ENCODE results near the gene CELA2A.

CELA2A gene

GRCh38 chr1:15449567-15449966 lies 7.0 kb upstream of the CELA2A start:
- in situ Hi-C loops (cut with MboI; ENCODE audit: low pct_unique_long_range_greater_than_20kb, low sequenced_read_pairs, unreplicated experiment) = no loop called here
- no peak for TF ChIP-seq CTCF (IDR thresholded peaks at IDR 0.05; ENCODE audit: extremely low read depth, insufficient read depth, missing control alignments)
- no peak for DNase-seq (ENCODE audit: low spot score)

- no peak for TF ChIP-seq CTCF (IDR thresholded peaks at IDR 0.05; ENCODE audit: extremely low read depth, insufficient read depth, missing control alignments)
- in situ Hi-C loops (cut with MboI; ENCODE audit: low pct_unique_long_range_greater_than_20kb, low sequenced_read_pairs, unreplicated experiment) = no loop called here
- no peak for DNase-seq (ENCODE audit: low spot score)
These were observed 5.4 kb upstream of the CELA2A start for GRCh38 chr1:15451014-15451722.

- TF ChIP-seq CTCF (IDR thresholded peaks at IDR 0.05; ENCODE audit: extremely low read depth, insufficient read depth, missing control alignments) = no peak
- no peak for DNase-seq (ENCODE audit: low spot score)
- in situ Hi-C loops (cut with MboI; ENCODE audit: low pct_unique_long_range_greater_than_20kb, low sequenced_read_pairs, unreplicated experiment) = no loop called here
These were observed 4.3 kb upstream of the CELA2A start for GRCh38 chr1:15452216-15452615.

GRCh38 chr1:15452866-15453571 lies 3.5 kb upstream of the CELA2A start:
- no peak for DNase-seq (ENCODE audit: low spot score)
- in situ Hi-C loops (cut with MboI; ENCODE audit: low pct_unique_long_range_greater_than_20kb, low sequenced_read_pairs, unreplicated experiment) = no loop called here
- no peak for TF ChIP-seq CTCF (IDR thresholded peaks at IDR 0.05; ENCODE audit: extremely low read depth, insufficient read depth, missing control alignments)

- no peak for TF ChIP-seq CTCF (IDR thresholded peaks at IDR 0.05; ENCODE audit: extremely low read depth, insufficient read depth, missing control alignments)
- DNase-seq (ENCODE audit: low spot score) = no peak
- in situ Hi-C loops (cut with MboI; ENCODE audit: low pct_unique_long_range_greater_than_20kb, low sequenced_read_pairs, unreplicated experiment) = no loop called here
These were observed 2.8 kb upstream of the CELA2A start for GRCh38 chr1:15453734-15454133.

GRCh38 chr1:15454256-15454655 lies 2.3 kb upstream of the CELA2A start:
- in situ Hi-C loops (cut with MboI; ENCODE audit: low pct_unique_long_range_greater_than_20kb, low sequenced_read_pairs, unreplicated experiment) = no loop called here
- TF ChIP-seq CTCF (IDR thresholded peaks at IDR 0.05; ENCODE audit: extremely low read depth, insufficient read depth, missing control alignments) = no peak

More at GRCh38 chr1:15454256-15454655, 2.3 kb upstream of the CELA2A start:
- no peak for DNase-seq (ENCODE audit: low spot score)
